Sigmoid colon (tissue), 4 donors: ENCODE measurements around the gene ZBTB7B.

Source experiments
- EP300 ChIP-seq, 4 donors: sonication (generic); formaldehyde crosslinking; IDR thresholded peaks; one replicate each; pipeline ENCODE4 v1.6.1; 2017; ENCODE audit warnings: antibody characterized with exemption in 4 of 4
- POLR2A ChIP-seq, 2 donors: fragments of 450-650 bp; IDR thresholded peaks; one replicate each; pipeline ENCODE4 v1.6.1; 2016; ENCODE audit warnings: antibody characterized with exemption in 2 of 2, mild to moderate bottlenecking in 2 of 2, moderate library complexity in 2 of 2
- POLR2AphosphoS5 ChIP-seq, 4 donors: sonication (generic); formaldehyde crosslinking; IDR thresholded peaks; one replicate each; pipeline ENCODE4 v1.6.1; 2017; ENCODE audit warnings: antibody characterized with exemption in 4 of 4
- TF ChIP-seq, protein P1 (sequence below), 4 experiments: fragments of 450-650 bp in 3 of 4; fragments of 200-600 bp in 1 of 4; IDR thresholded peaks; one replicate each; pipeline ENCODE4 v1.5.1; 2016 to 2019; ENCODE audit warnings: antibody characterized with exemption in 4 of 4, mild to moderate bottlenecking in 3 of 4, moderate library complexity in 2 of 4

DNA sequence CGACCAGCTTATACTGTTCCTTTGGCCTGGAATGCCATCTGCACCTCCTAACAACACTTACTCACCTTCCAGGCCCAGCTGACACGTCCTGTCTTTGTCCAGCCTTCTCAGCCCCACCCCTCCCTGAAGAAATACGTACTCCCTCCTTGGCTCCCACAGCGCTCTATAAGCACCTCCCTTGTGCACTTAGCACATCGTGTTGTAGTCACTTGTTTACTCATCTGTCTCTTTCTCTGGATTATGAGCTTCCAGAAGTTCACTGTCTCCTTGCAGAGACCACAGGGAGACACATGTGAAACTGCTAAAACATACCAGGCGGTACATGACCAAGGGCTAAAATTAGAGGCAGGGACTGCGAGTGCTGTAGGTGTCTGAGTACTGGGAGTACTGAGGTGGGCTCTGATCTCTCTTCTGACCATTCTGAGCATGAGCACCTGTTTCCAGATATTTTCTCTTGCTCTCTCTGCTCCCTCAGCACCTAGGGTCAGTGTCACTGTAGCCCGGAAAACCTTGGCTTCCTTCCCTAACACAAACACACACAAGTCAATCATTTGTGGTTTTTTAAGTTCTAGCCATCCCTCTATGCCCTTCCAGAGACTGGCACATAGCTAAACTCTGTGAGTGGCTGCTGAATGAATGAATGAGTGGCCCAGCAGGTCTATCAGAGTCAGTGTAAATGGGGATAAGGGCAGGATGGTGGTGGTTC, 36.2 kb downstream of the ZBTB7B start:
- peak in 1 of 2 donors; percentile 64 for TF ChIP-seq POLR2A (IDR thresholded peaks at IDR 0.05)
- TF ChIP-seq, protein P1, sequence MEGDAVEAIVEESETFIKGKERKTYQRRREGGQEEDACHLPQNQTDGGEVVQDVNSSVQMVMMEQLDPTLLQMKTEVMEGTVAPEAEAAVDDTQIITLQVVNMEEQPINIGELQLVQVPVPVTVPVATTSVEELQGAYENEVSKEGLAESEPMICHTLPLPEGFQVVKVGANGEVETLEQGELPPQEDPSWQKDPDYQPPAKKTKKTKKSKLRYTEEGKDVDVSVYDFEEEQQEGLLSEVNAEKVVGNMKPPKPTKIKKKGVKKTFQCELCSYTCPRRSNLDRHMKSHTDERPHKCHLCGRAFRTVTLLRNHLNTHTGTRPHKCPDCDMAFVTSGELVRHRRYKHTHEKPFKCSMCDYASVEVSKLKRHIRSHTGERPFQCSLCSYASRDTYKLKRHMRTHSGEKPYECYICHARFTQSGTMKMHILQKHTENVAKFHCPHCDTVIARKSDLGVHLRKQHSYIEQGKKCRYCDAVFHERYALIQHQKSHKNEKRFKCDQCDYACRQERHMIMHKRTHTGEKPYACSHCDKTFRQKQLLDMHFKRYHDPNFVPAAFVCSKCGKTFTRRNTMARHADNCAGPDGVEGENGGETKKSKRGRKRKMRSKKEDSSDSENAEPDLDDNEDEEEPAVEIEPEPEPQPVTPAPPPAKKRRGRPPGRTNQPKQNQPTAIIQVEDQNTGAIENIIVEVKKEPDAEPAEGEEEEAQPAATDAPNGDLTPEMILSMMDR (IDR thresholded peaks at IDR 0.05), result no peak
- TF ChIP-seq POLR2AphosphoS5 (IDR thresholded peaks at IDR 0.05), result no peak
- TF ChIP-seq EP300 (IDR thresholded peaks at IDR 0.05), result no peak
